ENCODE results near the gene GALNT1.

DNA sequence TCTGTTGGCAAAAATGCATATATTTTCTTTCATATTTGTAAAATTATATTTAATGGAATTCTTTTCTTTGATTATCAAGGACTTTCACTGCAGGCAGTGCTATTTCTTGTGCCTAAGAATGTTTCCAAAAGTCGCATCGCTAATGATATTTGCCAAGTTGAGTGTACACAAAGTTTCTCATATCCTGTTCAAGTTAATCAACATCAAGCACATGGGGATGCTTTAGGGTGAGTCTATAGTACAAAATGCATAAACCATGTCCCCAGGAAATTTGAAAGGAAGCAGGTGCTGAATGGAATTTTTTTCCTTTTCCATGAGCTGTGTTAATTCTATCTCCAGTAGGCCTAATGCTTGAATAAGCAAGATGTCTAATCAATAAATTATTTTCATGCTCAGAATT is 129.7 kb downstream of the GALNT1 start:
- TF ChIP-seq CTCF (IDR thresholded peaks at IDR 0.05), result no peak
- TF ChIP-seq POLR2A (IDR thresholded peaks at IDR 0.05; ENCODE audit: low read length), result no peak
- no peak for TF ChIP-seq PHF8 (IDR thresholded peaks at IDR 0.05; ENCODE audit: borderline replicate concordance, low read depth)
- no peak for TF ChIP-seq RAD21 (conservative IDR thresholded peaks at IDR 0.05 in 1 of 2, IDR thresholded peaks at IDR 0.05 in 1 of 2)
- no peak for TF ChIP-seq ESRRA (IDR thresholded peaks at IDR 0.05; ENCODE audit: borderline replicate concordance, low read length)
- TF ChIP-seq REST (IDR thresholded peaks at IDR 0.05), result no peak
- no peak for TF ChIP-seq EP300 (IDR thresholded peaks at IDR 0.05)
- TF ChIP-seq RNF2 (IDR thresholded peaks at IDR 0.05; ENCODE audit: borderline replicate concordance, low read depth), result no peak
- no peak for TF ChIP-seq CHD2 (IDR thresholded peaks at IDR 0.05; ENCODE audit: low read length, partially characterized antibody)
- TF ChIP-seq, protein P1, sequence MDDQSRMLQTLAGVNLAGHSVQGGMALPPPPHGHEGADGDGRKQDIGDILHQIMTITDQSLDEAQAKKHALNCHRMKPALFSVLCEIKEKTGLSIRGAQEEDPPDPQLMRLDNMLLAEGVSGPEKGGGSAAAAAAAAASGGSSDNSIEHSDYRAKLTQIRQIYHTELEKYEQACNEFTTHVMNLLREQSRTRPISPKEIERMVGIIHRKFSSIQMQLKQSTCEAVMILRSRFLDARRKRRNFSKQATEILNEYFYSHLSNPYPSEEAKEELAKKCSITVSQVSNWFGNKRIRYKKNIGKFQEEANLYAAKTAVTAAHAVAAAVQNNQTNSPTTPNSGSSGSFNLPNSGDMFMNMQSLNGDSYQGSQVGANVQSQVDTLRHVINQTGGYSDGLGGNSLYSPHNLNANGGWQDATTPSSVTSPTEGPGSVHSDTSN (IDR thresholded peaks at IDR 0.05), result no peak
- TF ChIP-seq USF2 (IDR thresholded peaks at IDR 0.05), result no peak
- no peak for TF ChIP-seq ELK1 (IDR thresholded peaks at IDR 0.05; ENCODE audit: low read depth, low read length)
- TF ChIP-seq, protein P2, sequence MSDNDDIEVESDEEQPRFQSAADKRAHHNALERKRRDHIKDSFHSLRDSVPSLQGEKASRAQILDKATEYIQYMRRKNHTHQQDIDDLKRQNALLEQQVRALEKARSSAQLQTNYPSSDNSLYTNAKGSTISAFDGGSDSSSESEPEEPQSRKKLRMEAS (IDR thresholded peaks at IDR 0.05), result no peak
- TF ChIP-seq RCOR1 (IDR thresholded peaks at IDR 0.05; ENCODE audit: low read depth, low read length), result no peak
